Endothelial cell of umbilical vein (primary cell): ENCODE results near the gene LITAF. TPM values are rescaled to one million over a fixed set of nuclear protein-coding genes. Genes with fewer than 3 reads are reported as not detected.
A peak's percentile ranks its signal among the peaks of the same experiment; 100 is the strongest.

Experiments used
- BruUV-seq: library from RNA; stranded (reverse); fragments of 400-500 nt; replicated peaks from 2 replicates; lab custom pipeline; 2021; lab: Mats Ljungman, UMichigan
- CTCF ChIA-PET: fragments of 300-600, 350-600 bp; sonication (Branson Sonifier 250); formaldehyde crosslinking; loops from one replicate; lab custom pipeline; 2021; ENCODE audit warnings: antibody characterized with exemption, inconsistent platforms; lab: Charles Lee
- POLR2A ChIA-PET: fragments of 300-600, 350-600 bp; sonication (Branson Sonifier 250); formaldehyde crosslinking; loops from one replicate; lab custom pipeline; 2021; ENCODE audit warnings: antibody characterized with exemption, inconsistent platforms; lab: Charles Lee
- DNase-seq: peaks from one replicate; pipeline ENCODE4 v3.0.0-alpha.2; 2011; ENCODE audit warnings: low read depth, low spot score
- FAIRE-seq: peaks from 2 replicates; lab custom pipeline; 2011; peaks lifted over from hg19 to GRCh38; lab: Jason Lieb, UNC
- H2AFZ ChIP-seq: 2 replicates; pipeline ENCODE4 v1.6.0; 2012; ENCODE audit warnings: low read depth, low read length, control low read depth, inconsistent platforms
- H3K27ac ChIP-seq: 2 replicates; pipeline ENCODE4 v1.5.1; 2011; ENCODE audit warnings: low read depth, mild to moderate bottlenecking, control low read depth, low read length, moderate library complexity; ENCODE audit not compliant: insufficient read depth
- H3K27me3 ChIP-seq, 2 experiments: 2 replicates each; pipeline versions ENCODE4 v1.6.0 to v1.6.1; 2011; ENCODE audit warnings: low read length in 2 of 2, mixed read lengths in 1 of 2; ENCODE audit not compliant: control insufficient read depth in 2 of 2, insufficient read depth in 2 of 2
- H3K36me3 ChIP-seq, 2 experiments: 2 replicates in 1 of 2; 3 replicates in 1 of 2; pipeline ENCODE4 v1.5.1; 2011; ENCODE audit warnings: low read length in 2 of 2, mild to moderate bottlenecking in 1 of 2, moderate library complexity in 1 of 2; ENCODE audit not compliant: control insufficient read depth in 2 of 2, insufficient read depth in 2 of 2; ENCODE audit errors: extremely low read depth in 1 of 2
- H3K4me1 ChIP-seq: 3 replicates; pipeline ENCODE4 v1.5.1; 2011; ENCODE audit warnings: mild to moderate bottlenecking, low read length; ENCODE audit not compliant: control insufficient read depth, insufficient read depth; ENCODE audit errors: extremely low read depth
- H3K4me2 ChIP-seq: 2 replicates; pipeline ENCODE4 v1.6.1; 2011; ENCODE audit warnings: low read length, control low read depth, mixed read lengths; ENCODE audit not compliant: insufficient read depth
- H3K4me3 ChIP-seq, 3 experiments: fragments of 200-600 bp in 1 of 3; sonication (generic), shearing (Covaris generic) in 1 of 3; replicated peaks in 1 of 3; 2 replicates each; pipeline ENCODE4 v1.5.1; 2011 to 2016; ENCODE audit warnings: control low read depth in 3 of 3, low read length in 3 of 3, mild to moderate bottlenecking in 2 of 3, inconsistent platforms in 1 of 3, low read depth in 1 of 3, moderate library complexity in 1 of 3; ENCODE audit not compliant: insufficient read depth in 1 of 3
- H3K79me2 ChIP-seq: 2 replicates; pipeline ENCODE4 v1.6.0; 2012; ENCODE audit warnings: low read length, inconsistent platforms; ENCODE audit not compliant: control insufficient read depth, insufficient read depth
- H3K9ac ChIP-seq: replicated peaks from 2 replicates; pipeline ENCODE3; 2011; ENCODE audit warnings: low read length, control low read depth; ENCODE audit not compliant: insufficient read depth; ENCODE audit errors: extremely low read depth
- H3K9me1 ChIP-seq: replicated peaks from 3 replicates; pipeline ENCODE4 v1.6.0; 2011; ENCODE audit warnings: mild to moderate bottlenecking, low read length; ENCODE audit not compliant: control insufficient read depth, insufficient read depth; ENCODE audit errors: extremely low read depth
- H3K9me3 ChIP-seq: replicated peaks from 2 replicates; pipeline ENCODE4 v1.5.1; 2012; ENCODE audit warnings: low read length, inconsistent platforms; ENCODE audit not compliant: control insufficient read depth, insufficient read depth
- H4K20me1 ChIP-seq: replicated peaks from 2 replicates; pipeline ENCODE3; 2011; ENCODE audit warnings: mild to moderate bottlenecking, low read length; ENCODE audit not compliant: control insufficient read depth, insufficient read depth; ENCODE audit errors: extremely low read depth
- CTCF ChIP-seq, 2 donors: IDR thresholded peaks; 1 replicate in 1 of 2; 2 replicates in 1 of 2; pipeline ENCODE4 v1.5.1; 2011; ENCODE audit warnings: low read length in 2 of 2, mild to moderate bottlenecking in 2 of 2, moderate library complexity in 2 of 2, control low read depth in 1 of 2, inconsistent platforms in 1 of 2, low read depth in 1 of 2; ENCODE audit not compliant: insufficient read depth in 1 of 2; ENCODE audit errors: extremely low read depth in 1 of 2
- EZH2 ChIP-seq: IDR thresholded peaks from 2 replicates; pipeline ENCODE4 v1.6.1; 2012; ENCODE audit warnings: borderline replicate concordance, low read depth, mild to moderate bottlenecking, moderate library complexity, low read length, inconsistent platforms; ENCODE audit not compliant: severe bottlenecking
- FOS ChIP-seq: IDR thresholded peaks from 2 replicates; pipeline ENCODE4 v1.6.1; 2011; ENCODE audit warnings: mild to moderate bottlenecking, low read length, moderate library complexity, borderline replicate concordance; ENCODE audit not compliant: insufficient read depth
- POLR2A ChIP-seq: IDR thresholded peaks from 2 replicates; pipeline ENCODE4 v1.6.1; 2012; ENCODE audit warnings: low read depth, mild to moderate bottlenecking, control low read depth, low read length
- dilution Hi-C: fragments of 300-500 bp; cut with MboI; formaldehyde crosslinking; loops from one replicate; pipeline ENCODE4 v1.15.0; 2019; ENCODE audit warnings: low sequenced_read_pairs; ENCODE audit not compliant: extremely low pct_ligation_motif_present
- intact Hi-C: fragments of 100-400 bp; cut with micrococcal nuclease; formaldehyde crosslinking; loops from one replicate; pipeline ENCODE4 v1.10.0; 2022
- polyA plus RNA-seq, 4 experiments: library from polyadenylated mRNA; depleted of rRNA in 3 of 4; stranded (reverse) in 3 of 4; unstranded in 1 of 4; fragments of >200 nt; gene quantifications; 2 replicates each; pipeline versions ENCODE4 v1.2.1 to v1.2.3, GENCODE V29; 2011 to 2012; ENCODE audit warnings: missing spikeins in 1 of 4
- total RNA-seq: library from RNA; stranded (reverse); gene quantifications from 2 replicates; pipeline ENCODE4 v1.2.3, GENCODE V29; 2021

The LITAF gene
- total and polyA plus RNA-seq, 2 donors (not counting 3 experiments of a cell fraction or from before 2014, with no cell fraction given): 15.2 to 27.2 TPM

GRCh38 chr16:11585460-11586377, 1.0 kb downstream of the LITAF start:
- dilution Hi-C loops (no loop called here), intact Hi-C loops (loop anchor here (5.0 kb wide), 1 partner anchor 88 kb away; no protein-coding TSS in a partner anchor)
- Histone ChIP-seq H3K27ac (no peak overlapping the region), H3K36me3 (no peaks in the 10 kb centered on the region), H3K9me1 (no peaks in the 10 kb centered on the region), H4K20me1 (no peaks in the 10 kb centered on the region), H3K4me1 (peaks cover 5% of the 10 kb centered on the region), H3K79me2 (no peaks in the 10 kb centered on the region), H3K9ac (peak overlapping the region; percentile 63), H3K9me3 (no peaks in the 10 kb centered on the region), H3K4me3 (peak overlapping the region; percentile 50 to 74 (median 60)), H3K4me2 (peak overlapping the region; percentile 83), H2AFZ (peak overlapping the region; percentile 14), H3K27me3 (peaks cover 5 to 13% of the 10 kb centered on the region in 2 experiments)
- POLR2A ChIA-PET: no interaction called here
- DNase-seq: no peak
- CTCF ChIA-PET: interaction anchor here (1.1 kb wide), 1 partner anchor 44 kb away, joined by 3 read pairs; no protein-coding TSS in a partner anchor
- FAIRE-seq: peak; percentile 21
- BruUV-seq: no TSS peak
- TF ChIP-seq EZH2 (peak; percentile 15), CTCF (IDR thresholded peaks at IDR 0.05; ENCODE audit: extremely low read depth in 1 of 2, insufficient read depth in 1 of 2, low read depth in 1 of 2, low read length in 2 of 2) (no peak), POLR2A (no peak), FOS (no peak)
